HG03095 (cell line): Measurements from ENCODE around the gene KIZ.

Experiments
- ATAC-seq: cut with Tn5 transposase; IDR thresholded peaks from one replicate; pipeline ENCODE4 v1.9.1; 2021; ENCODE audit warnings: moderate library complexity; ENCODE audit not compliant: unreplicated experiment

Gene KIZ

DNA sequence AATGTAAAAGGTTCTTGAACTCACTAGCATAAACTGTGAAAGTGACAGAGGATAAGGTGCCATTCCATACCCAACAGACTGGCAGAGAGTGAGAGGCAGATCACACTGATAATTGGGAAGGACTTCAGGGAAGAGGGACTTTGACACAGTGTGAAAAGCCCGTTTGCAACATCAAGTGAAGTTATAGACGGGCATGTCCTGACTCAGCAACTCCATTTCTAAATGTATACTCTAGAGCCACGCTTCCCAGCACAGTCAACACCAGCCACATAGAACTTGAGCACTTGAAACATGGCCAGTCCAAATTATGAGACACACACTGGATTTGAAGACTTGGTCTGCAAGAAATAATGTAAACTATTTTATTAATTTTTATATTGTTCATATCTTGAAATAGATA, 131.3 kb downstream of the KIZ start:
- ATAC-seq = no peak

DNA sequence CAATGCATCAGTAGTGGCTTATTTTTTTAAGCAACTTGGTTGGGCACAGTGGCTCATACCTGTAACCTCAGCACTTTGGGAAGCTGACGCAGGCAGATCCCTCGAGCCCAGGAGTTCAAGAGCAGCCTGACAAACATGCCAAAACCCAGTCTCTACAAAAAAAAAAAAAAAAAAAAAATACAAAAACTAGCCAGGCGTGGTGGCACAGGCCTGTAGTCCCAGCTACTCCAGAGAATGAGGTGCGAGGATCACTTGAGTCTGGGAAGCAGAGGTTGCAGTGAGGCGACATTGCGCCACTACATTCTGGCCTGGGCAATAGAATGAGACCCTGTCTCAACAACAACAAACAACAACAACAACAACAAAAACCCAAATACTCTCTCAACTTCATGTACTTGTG, 132.5 kb downstream of the KIZ start:
- no peak for ATAC-seq

DNA sequence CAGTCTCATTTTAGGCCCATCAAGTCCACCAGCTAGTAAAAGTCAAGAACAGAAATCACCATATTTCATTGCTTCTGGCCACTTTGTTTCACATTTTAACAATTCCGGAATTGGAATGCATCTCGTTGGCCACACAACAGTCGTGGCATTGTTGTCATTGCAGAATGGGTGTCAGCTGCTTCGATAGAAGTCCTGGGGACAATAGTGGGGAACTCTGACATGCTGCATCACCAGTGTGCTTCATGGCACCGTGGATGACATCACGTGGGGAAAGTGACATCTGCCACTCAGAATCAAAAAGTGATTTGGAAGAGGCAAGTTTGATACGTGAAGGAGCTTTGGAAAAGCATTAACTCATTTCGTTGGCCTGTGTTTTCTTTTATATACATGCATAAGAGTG, 133.5 kb downstream of the KIZ start:
- no peak for ATAC-seq

DNA sequence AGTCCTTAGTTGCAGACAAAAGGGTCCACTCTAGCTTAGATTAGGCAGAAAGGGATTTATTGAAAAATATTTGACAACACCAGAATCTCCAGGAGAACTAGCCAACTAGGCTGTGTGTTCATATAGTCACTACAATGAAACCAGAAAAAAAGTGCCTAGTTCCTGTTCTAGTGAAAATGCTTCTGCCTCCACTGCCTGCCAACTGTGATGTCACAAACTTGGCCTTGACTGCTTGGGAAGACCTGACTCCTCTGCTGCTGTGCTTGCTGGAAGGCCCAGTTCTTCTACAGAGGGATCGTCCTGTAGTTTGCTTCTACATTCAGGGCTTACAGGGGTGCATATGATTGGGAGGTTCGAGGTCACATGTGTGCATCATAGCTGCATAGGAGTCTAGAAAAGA, 136.9 kb downstream of the KIZ start:
- ATAC-seq = no peak

DNA sequence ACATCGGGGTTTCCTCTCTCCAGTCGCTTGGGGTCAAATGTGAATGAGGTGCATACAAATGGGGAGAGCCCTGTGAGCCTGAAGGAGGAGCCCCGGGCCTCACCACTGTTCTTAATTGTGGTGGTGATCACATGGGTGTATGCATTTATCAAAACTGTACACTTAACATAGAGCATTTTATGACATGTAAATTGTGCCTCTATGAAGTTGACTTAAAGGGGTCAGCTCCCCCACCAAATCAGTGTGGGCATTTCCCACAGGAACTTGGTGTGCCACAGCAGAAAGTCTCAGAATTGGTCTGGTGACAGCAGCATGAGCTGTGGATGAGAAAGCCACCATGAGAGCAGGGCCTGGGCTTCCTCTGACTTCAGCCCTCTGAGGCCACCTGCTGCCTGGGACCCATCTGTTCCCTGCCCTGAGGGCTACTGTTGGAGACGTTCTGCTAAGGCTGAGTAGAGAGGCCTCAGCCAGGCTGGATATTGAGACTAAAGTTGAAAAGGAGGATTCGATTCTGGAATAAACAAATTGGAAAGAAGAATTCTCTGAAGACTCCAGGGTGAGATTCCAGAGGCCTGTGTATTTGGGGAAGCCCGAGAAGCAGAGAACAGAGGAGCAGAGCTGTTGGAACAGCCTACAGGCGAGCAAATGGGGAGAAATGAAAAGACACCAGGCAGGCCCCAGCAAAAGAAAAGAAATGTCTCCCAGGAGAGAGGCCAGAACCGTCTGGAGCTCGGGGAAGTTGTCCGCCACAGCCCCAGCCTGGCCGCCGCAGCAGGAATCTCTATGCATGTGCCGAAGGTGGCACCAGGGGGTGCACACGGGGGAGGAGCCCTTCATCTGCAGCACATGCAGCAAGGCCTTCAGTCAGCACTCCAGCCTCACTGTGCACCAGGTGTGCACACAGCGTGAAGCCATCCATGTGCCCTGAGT, 139.6 kb downstream of the KIZ start:
- no peak for ATAC-seq

DNA sequence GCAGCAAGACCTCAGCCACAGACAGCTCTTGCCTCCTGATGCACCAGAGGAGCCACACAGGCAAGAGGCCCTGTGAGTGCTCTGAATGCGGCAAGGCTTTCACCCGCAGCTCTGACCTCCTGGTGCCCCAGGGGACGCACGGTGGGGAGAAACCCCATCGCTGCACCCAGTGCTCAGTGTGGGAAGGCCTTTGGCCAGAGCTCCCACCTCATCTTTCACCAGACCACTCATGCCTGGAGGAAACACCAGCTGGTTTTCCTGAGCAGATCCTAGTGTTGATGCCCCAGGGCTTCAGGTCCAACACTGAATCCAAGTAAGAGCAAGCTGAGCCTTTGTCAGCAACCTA, 140.3 kb downstream of the KIZ start:
- no peak for ATAC-seq

DNA sequence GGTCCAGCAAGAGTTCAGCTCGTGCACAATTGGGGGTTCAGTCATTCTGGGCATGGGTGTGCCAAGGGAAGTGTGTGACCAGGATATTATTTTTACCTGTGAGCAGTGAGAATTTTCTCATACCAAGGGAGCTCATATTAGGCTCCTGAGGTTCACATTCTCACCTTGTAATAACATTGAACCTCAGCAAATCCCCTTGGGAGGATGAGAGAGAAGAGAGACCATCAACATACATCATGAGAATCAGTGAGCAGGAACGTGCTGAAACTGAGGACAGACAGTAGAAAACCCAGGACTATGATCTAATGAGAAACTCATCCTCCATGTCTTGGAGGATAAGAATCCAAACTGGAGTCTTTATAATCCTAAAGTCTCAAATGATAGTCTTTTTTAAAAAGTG, 143.9 kb downstream of the KIZ start:
- no peak for ATAC-seq

DNA sequence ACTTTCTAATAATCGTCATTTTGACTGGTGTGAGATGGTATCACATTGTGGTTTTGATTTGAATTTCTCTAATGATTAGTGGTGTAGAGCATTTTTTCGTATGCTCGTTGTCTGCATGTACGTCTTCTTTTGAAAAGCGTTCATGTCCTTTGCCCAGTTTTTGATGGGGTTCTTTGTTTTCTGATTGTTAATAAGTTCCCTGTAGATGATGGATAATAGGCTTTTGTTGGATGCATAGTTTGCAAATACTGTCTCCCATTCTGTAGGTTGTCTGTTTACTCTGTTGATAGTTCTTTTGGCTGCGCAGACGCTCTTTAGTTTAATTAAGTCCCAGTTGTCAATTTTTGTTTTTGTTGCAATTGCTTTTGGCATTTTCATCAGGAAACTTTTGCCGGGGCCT, 144.9 kb downstream of the KIZ start:
- no peak for ATAC-seq

DNA sequence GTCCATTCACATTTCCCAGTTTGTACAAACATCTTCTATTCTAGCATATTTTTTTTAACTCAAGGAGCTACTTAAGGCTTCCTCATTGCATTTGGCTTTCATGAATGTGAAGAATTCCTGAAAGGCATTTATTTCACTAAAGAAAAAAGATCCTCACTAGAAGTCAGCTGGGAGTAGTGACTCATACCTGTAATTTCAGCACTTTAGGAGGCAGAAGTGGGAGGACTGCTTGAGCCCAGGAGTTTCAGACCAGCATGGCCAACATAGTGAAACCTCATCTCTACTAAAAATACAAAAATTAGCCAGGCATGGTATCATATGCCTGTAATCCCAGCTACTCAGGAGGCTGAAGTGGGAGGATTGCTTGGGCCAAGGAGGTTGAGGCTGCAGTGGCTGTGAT, 146.4 kb downstream of the KIZ start:
- ATAC-seq = peak; percentile 64

DNA sequence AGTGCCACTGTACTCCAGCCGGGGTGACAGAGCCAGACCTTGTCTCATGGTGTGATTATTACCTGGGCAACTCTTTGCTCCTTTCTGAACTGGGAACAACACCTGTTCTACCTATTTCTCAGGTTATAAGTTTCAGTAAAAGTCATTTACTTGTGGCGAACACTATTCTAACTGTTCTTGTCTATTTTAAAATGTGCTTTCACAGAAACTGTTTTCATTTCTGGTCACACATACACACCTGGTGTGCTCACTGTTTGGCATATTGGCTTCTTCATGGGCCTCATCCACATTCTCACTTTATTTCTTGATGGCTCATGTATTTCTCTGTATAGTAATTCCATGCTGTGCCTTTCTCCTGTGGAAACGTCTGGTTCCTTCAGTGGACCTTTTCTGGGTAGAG, 146.8 kb downstream of the KIZ start:
- peak; percentile 74 for ATAC-seq

DNA sequence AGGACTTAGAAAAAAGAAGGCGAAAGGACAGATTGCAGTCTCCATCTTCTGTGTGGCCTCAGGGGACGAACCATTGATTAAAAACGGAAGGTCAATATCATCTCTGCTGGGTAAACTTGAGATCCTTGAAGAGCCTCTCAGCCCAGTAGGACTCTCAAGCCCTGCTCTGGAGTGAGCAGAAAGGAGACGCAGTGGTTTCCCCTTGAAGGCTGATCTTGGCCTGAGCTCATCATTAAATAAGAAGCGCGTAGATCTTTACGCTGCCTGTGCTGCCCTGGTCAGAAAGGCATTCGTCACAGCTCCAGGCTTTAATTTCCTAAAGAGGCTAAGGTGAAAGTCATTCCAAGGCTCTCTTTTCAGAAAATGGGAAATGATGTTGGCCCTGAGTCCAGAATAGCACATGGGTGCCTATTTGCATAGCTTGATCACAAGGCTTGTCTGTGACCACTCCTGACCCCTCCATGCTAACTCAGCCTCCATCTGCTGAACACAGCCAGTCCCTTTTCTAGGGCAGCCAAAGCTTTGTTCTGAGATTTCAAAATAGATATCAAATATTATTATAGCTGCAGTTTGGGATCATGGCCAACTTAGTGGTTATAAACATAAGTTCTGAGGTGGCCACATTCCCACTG, 148.0 kb downstream of the KIZ start:
- no peak for ATAC-seq

DNA sequence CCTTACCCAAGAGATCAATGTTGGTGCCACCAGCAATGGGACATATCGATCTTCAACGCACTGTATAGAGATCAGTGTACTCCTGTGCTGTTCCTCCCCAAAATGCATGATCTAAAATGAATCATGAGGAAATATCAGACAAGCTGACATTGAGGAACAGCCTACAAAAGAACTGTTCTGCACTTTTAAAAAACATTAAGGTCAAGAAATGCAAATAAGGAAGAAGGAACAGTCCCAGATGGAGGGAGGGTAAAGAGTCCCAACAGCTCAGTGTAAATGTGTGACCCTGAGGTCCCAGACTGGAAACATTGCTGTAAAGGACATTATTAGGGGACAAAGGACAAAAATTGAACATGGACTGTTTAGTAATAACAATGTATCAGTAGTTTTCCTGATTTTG, 152.9 kb downstream of the KIZ start:
- no peak for ATAC-seq

DNA sequence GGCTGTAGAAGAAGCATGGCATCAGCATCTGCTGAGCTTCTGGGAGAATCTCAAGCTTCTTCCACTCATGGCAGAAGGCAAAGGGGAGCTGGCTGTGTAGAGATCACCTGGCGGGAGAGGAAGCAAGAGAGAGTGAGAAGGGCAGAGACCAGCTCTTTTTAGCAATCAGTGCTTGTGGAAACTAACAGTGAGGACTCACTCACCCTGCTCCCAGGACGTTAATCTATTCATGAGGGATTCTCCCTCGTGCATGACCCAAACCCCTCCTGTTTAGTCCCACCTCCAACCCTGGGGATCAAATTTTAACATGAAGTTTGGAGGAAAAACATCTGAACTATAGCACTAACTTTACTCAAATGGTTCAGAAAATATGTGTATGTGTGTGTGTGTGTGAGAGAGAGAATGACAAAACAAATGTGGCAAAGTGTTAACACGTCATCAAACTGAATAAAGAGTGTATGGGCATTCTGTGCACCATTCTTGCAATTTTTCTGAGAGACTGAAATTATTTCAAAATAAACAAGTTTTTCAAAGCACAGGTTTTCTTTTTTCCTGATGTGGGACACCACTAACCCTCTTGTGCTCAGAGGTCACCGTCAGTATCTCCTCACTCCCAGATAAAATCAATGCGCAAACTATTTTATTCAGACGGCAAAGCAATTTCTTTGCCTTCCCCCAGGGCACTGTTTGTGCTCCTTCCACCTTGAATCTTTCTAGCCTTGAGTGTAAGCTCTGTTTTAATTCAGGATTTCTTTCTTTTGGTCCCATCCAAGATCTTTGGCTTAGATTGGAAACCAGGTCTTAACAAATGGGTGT, 154.0 kb downstream of the KIZ start:
- no peak for ATAC-seq

DNA sequence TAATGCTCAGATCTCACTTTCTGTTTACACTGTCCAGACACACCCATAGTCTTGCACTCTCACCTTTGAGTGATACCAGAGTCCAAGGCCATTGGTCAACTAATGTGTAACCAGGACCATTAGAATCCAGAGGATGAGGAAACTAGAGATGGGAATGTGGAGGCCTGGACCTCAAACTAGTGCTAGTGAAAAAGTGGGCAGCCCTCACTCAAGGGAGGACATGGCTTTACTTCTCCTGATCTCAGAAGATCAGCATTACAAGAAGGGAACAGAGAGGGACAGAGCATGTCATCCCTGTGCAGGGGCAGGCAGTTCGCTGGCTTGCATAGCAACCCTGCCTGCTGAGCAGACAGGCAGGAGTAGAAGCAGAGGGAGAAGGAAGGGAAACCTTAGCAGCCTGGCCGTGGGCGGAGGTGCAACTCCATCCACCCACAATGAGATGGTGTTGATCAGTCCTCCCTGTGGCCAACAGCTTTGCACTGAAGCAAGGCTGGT, 154.7 kb downstream of the KIZ start:
- ATAC-seq = peak; percentile 52

DNA sequence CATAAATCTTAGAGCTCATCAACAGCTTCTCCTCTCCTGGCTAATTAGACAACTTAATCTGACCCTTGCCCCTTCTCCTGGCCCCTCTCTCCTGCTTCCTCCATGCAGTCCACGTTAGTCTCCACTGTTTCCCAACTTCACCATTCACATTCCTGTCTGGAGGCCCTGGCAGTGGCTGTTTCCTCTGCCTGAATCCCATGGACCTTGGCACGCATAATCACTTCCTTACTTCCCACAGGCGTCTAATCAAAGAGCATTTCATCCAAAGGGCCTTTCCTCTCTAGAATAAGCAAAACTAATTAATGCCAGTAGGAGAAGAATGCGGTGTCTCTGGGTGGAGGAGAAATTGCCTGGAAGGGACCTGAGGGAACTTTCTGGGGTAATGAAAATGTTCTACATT, 160.9 kb downstream of the KIZ start:
- no peak for ATAC-seq

DNA sequence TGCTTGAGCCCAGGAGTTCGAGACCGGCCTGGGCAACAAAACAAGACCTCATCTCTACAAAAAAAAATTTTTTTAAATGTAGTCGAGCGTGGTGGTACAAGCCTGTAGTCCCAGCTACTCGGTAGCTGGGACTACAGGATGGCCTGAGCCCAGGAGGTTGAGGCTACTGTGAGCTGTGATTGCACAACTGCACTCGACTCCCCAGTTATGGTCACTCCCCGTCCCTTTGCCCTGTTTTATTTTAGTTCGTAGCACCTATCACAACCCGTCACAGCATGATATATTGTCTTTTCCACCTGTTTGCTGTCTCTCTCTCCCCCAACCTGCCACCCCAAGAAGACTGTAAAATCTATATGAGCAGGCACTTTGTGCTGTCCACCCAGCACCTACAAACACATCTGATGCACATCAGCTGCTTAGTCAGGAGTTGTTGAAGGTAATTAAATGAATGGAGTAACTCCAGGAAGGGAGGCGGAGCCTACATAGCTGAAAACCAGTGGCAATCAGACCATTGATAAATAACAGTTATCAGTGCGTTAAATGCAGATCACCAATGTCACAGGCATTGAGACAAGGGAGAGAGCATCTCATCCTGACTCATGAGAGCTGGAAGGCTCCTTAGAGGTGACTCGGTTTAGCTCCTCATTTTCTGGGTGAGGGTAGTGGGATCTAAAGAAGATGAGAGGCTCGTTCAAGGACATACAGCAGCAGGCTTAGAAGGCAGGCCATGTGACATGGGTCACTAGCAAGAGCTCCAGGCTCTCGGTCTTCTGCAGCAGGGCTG, 162.9 kb downstream of the KIZ start:
- no peak for ATAC-seq

DNA sequence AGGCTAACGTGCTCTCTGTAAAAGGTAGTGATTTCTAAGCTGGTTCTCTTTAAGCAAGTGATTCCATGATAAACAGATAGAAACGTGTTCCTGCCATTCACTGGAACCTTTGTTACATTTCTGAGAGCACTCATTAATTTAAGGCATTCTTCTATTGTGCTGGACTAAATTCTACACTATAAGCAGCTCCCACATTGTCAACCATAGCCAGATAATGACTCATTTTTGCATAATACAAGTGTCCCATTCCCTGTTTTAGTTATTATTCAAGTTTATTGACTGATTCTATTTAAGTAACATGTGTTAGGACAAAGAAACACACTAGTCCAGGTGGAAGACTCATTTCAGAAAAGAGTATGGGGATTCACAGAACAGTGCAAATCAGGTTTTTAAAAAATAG, 163.8 kb downstream of the KIZ start:
- no peak for ATAC-seq

DNA sequence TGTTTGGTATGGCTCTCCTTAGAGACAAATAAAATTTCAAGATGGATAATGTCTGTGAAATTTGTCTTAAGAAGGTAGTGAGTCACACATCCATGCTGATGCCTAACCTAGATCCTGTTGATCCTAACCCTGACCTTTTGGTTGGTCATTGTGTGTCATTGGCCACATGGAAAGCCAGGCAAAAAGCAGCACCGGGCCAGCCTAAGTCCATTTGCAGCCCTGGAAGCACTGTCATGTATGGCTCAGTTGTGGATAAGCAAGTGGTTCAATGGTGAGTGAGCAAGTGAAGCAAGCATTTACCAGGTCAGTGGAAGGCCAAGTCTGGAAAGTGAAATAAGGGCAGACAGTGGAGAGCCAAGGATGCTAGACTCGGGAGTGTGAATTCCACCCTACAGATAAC, 165.1 kb downstream of the KIZ start:
- ATAC-seq = no peak

DNA sequence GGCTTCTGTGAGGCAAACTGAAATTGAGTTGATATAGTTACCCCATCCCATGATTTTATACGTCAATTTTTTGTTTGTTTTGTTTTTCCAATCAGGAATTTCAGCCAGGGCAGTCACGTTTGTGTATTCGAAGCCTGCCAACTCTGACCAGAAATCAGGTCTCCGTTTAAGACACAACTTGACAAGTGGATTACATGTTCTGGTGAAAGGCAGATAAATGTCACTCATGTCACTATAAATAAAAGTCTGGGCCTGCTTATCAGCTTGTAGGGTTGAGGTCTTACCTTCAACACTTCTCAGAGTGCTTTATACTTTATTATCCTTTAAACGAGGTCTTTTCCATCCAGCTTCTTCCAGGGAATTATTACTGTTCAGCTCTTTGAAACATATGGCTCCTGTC, 168.9 kb downstream of the KIZ start:
- ATAC-seq = no peak
